Left lung (tissue), 10 donors: ENCODE measurements around the gene KHK. TPM values are rescaled to one million over a fixed set of nuclear protein-coding genes. Genes with fewer than 3 reads are reported as not detected.

ENCODE experiments used
- ATAC-seq: fragments of 200-7000 bp; cut with Tn5 transposase; one replicate; pipeline ENCODE4 v1.9.1; 2020; ENCODE audit warnings: moderate library complexity
- DNase-seq, 4 donors: peaks; one replicate each; pipeline ENCODE4 v3.0.0-alpha.2; 2013 to 2020
- H3K27ac ChIP-seq, 2 donors: fragments of 200-600 bp; sonication (generic) in 1 of 2; one replicate each; pipeline versions ENCODE4 v1.5.0 to v1.8.0; 2020 to 2021
- H3K27me3 ChIP-seq, 2 donors: fragments of 200-600 bp; sonication (generic) in 1 of 2; one replicate each; pipeline versions ENCODE4 v1.5.0 to v1.8.0; 2020 to 2021
- H3K36me3 ChIP-seq, 2 donors: fragments of 200-600 bp; sonication (generic) in 1 of 2; one replicate each; pipeline versions ENCODE4 v1.5.0 to v1.8.0; 2020 to 2021
- H3K4me1 ChIP-seq, 2 donors: fragments of 200-600 bp; one replicate each; pipeline ENCODE4 v1.8.0; 2021
- H3K4me3 ChIP-seq, 2 donors: fragments of 200-600 bp; sonication (generic) in 1 of 2; one replicate each; pipeline versions ENCODE4 v1.5.0 to v1.8.0; 2020 to 2021; ENCODE audit warnings: mild to moderate bottlenecking in 1 of 2
- H3K9me3 ChIP-seq, 2 donors: fragments of 200-600 bp; sonication (generic) in 1 of 2; one replicate each; pipeline versions ENCODE4 v1.5.0 to v1.8.0; 2020 to 2021
- intact Hi-C, 2 donors: fragments of 100-400 bp; cut with DNase I; formaldehyde crosslinking; loops; one replicate each; pipeline versions ENCODE4 v1.11.2 to v1.14.2; 2022
- polyA plus RNA-seq, 6 donors: library from polyadenylated mRNA; unstranded; fragments of 120-200 nt; gene quantifications; one replicate each; pipeline ENCODE4 v1.2.1, GENCODE V29; 2013; ENCODE audit not compliant: insufficient read length in 6 of 6
- total RNA-seq, 2 donors: library from RNA; stranded (reverse); fragmentation: NEBNext Ultra II Directional; extraction: Animal tissue kit (Norgen Biotek cat#: 25700); gene quantifications; one replicate each; pipeline ENCODE4 v1.2.1, GENCODE V29; 2021
- TF ChIP-seq, protein P1 (sequence below), 2 donors: fragments of 200-600 bp; sonication (generic) in 1 of 2; IDR thresholded peaks; one replicate each; pipeline versions ENCODE4 v1.5.0 to v1.8.0; 2021; ENCODE audit warnings: antibody characterized with exemption in 2 of 2
- donor health status: DM: no; HTN: yes; CAD: no.
- donor health status: DM: no; HTN: no; CAD: no.

KHK gene
- total and polyA plus RNA-seq, 8 donors = 3.8 to 11.5 (median 4.6) TPM

DNA sequence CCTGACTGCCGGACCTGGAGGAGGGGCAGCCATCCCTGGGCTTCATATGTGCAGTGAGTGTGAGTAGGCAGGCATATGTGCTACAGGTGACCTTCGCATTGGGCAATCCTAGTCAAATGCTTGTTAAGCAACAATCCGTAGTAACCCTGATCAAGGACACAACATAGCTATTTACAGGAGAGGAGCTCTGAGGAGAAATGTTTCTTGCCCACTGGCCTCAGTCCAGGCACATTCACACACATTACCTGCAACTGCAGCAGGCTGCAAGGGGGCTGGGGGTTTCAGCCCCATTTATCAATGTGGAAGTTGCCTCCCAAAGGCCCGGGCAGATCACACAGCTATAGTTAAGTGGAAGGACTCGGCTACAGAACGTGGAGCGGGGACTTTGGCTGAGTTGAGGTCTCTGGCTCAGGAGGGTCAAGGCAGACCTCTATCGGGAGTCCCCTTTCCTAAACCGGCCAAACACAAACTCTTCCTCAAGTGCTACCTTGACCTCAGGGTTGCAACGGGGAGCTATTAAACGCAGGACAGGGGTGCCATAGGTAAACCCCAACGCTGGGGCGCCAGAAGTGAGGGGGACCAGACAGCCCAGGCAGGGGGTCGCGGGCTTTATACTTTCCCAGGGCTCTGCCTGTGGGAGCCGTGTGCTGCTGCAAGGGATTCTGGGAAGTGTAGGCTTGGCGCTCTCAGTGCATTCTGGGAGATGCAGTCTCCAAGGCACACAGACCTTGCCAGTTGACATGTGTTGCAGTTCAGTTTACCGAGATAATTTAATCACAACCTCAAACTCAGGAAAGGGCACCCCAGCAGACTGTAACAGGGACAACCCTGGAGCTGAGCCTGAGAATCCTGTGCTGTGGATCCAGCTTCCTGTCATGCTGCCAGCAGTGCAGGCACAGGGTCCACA is 9.4 kb downstream of the KHK start:
- no peaks in the 10 kb centered on the region for H3K27me3 ChIP-seq
- peaks cover 0 to 5% of the 10 kb centered on the region in 2 donors for H3K36me3 ChIP-seq
- TF ChIP-seq, protein P1, sequence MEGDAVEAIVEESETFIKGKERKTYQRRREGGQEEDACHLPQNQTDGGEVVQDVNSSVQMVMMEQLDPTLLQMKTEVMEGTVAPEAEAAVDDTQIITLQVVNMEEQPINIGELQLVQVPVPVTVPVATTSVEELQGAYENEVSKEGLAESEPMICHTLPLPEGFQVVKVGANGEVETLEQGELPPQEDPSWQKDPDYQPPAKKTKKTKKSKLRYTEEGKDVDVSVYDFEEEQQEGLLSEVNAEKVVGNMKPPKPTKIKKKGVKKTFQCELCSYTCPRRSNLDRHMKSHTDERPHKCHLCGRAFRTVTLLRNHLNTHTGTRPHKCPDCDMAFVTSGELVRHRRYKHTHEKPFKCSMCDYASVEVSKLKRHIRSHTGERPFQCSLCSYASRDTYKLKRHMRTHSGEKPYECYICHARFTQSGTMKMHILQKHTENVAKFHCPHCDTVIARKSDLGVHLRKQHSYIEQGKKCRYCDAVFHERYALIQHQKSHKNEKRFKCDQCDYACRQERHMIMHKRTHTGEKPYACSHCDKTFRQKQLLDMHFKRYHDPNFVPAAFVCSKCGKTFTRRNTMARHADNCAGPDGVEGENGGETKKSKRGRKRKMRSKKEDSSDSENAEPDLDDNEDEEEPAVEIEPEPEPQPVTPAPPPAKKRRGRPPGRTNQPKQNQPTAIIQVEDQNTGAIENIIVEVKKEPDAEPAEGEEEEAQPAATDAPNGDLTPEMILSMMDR (IDR thresholded peaks at IDR 0.05) = no peak
- intact Hi-C loops = loop anchor here in 1 of 2 donors (10.0 kb wide), 2 partner anchors 109 to 189 kb away; partner anchors contain the start of gene TRIM54
- peak in 3 of 4 donors; percentile 62 to 83 (median 71) for DNase-seq
- H3K9me3 ChIP-seq = no peaks in the 10 kb centered on the region
- H3K4me1 ChIP-seq = peaks cover 6 to 17% of the 10 kb centered on the region in 2 donors
- peak; percentile 93 for ATAC-seq
- peak overlapping the region in 1 of 2 donors; percentile 46 for H3K27ac ChIP-seq
- peak overlapping the region; percentile 12 to 30 for H3K4me3 ChIP-seq

DNA sequence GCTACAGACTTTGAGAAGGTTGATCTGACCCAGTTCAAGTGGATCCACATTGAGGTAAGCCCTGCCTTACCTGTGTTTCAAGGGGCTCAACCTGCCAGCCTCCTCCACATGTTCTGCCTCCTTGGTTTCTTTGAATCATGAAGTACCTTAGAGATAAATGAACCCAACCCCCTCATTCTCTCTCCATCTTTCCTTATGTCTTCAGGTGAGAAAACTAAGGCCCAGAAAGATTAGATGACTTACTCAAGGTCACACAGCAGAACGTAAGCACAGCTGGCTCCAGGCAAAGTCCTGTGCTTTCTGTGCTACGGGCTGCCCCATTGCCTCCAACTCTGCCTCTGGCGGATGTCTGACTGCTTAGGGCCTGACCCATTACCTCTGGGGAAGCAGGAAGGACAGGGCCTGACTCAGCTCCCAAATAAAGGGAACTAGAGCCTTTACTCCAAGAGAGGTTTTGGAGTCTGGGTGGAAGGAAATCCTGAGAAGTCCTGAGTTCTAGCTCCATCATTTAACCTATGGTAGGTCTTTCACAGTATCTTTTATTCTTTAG is 10.3 kb downstream of the KHK start:
- H3K4me3 ChIP-seq = peak overlapping the region in 1 of 2 donors; percentile 30
- TF ChIP-seq, protein P1 (IDR thresholded peaks at IDR 0.05) = no peak
- ATAC-seq = peak; percentile 23
- no peaks in the 10 kb centered on the region for H3K27me3 ChIP-seq
- H3K4me1 ChIP-seq = peaks cover 6 to 17% of the 10 kb centered on the region in 2 donors
- intact Hi-C loops = loop anchor here in 1 of 2 donors (10.0 kb wide), 2 partner anchors 108 to 188 kb away; partner anchors contain the start of gene TRIM54
- H3K9me3 ChIP-seq = no peaks in the 10 kb centered on the region
- H3K36me3 ChIP-seq = peaks cover 0 to 5% of the 10 kb centered on the region in 2 donors
- peak overlapping the region in 1 of 2 donors; percentile 46 for H3K27ac ChIP-seq
- no peak for DNase-seq

DNA sequence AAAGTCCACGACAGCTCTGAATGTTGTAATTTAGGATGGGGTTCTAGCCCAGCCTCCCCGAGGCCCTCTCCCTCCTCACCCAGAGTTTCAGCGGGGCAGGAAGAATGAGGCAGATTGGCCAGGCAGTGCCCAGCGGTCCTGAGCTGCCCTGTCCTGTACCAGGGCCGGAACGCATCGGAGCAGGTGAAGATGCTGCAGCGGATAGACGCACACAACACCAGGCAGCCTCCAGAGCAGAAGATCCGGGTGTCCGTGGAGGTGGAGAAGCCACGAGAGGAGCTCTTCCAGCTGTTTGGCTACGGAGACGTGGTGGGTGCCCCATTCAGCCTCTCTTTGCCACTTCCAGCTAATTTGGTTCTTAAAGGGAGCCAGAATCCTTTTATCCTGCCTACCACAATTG is 10.8 kb downstream of the KHK start:
- Histone ChIP-seq H3K4me3 (no peak overlapping the region), H3K9me3 (no peaks in the 10 kb centered on the region), H3K27ac (no peak overlapping the region), H3K36me3 (peaks cover 0 to 5% of the 10 kb centered on the region in 2 donors), H3K4me1 (peaks cover 6 to 17% of the 10 kb centered on the region in 2 donors), H3K27me3 (no peaks in the 10 kb centered on the region)
- DNase-seq (no peak), ATAC-seq (no peak)
- intact Hi-C loops = loop anchor here in 1 of 2 donors (10.0 kb wide), 2 partner anchors 107 to 187 kb away; partner anchors contain the start of gene TRIM54
- TF ChIP-seq, protein P1 (IDR thresholded peaks at IDR 0.05) = no peak

DNA sequence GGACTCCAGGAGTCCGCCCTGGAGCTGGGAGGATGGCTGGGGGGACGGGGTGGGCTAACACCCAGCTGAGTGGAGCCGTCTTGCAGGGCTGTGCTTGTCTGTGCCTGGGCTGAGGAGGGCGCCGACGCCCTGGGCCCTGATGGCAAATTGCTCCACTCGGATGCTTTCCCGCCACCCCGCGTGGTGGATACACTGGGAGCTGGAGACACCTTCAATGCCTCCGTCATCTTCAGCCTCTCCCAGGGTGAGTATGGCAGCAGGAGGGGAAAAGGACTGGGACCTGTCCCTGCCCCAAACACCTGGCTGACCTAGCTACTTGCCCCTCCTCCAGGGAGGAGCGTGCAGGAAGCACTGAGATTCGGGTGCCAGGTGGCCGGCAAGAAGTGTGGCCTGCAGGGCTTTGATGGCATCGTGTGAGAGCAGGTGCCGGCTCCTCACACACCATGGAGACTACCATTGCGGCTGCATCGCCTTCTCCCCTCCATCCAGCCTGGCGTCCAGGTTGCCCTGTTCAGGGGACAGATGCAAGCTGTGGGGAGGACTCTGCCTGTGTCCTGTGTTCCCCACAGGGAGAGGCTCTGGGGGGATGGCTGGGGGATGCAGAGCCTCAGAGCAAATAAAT is 12.9 kb downstream of the KHK start:
- Histone ChIP-seq H3K9me3 (no peaks in the 10 kb centered on the region), H3K36me3 (peaks cover 0 to 5% of the 10 kb centered on the region in 2 donors), H3K27me3 (peaks cover 0 to 9% of the 10 kb centered on the region in 2 donors), H3K27ac (no peak overlapping the region), H3K4me3 (no peak overlapping the region), H3K4me1 (peaks cover 6 to 17% of the 10 kb centered on the region in 2 donors)
- TF ChIP-seq, protein P1 (IDR thresholded peaks at IDR 0.05) = no peak
- DNase-seq (no peak), ATAC-seq (no peak)
- intact Hi-C loops = loop anchor here in 1 of 2 donors (10.0 kb wide), 2 partner anchors 105 to 185 kb away; partner anchors contain the start of gene TRIM54
